NCI-H1048 (cell line): ENCODE results near the gene WNT9A.

Experiments
- DNase-seq: peaks from one replicate; lab custom pipeline; 2025; lab: John Stamatoyannopoulos, UW

The WNT9A gene

DNA sequence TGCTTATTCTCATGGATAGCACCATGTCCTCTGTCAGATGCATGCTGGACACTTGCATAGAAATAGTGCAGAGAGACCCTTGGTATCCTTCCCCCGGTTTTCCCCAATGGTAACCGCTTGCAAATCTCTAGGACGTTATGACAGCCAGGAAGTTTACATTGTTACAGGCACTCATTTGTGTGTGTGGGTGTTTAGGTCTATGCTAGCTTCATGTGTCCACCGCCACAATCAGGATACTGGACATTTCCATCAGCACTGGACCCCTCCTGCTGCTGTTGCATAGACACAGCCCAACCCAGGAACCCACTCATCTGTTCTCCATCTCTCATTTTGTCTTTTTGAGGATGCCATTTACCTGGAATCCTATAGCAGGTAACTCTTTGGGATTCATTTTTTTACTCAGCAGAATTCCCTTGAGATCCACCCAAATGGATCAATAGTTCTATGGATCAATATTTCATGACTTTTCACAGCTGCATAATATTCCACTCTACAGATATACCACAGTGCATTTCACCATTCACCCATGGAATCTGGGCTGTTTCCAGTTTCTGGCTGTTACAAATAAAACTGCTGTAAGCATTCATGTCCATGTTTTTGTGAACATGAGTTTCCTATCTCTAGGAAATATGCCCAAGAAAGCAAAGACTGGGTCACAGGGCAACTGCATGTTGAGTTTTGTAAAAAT is 6.6 kb upstream of the WNT9A start:
- no peak for DNase-seq

DNA sequence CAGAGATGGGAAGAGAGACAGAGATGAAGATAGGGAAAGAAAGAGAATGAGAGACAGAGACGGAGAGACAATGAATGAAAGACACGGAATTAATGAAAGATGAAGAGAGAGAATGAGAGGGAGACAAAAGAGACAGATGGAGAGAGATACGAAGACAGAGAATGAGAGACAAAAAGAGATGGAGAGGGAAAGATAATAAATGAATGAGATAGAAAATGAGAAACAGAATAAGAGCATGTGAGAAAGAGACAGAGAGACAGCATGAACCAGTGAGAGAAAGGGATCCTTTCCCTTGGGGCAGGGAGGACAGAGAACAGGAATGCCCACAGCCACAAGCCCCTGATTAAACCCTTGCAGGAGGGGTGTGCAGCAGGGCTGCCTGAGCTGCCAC is 5.3 kb upstream of the WNT9A start:
- DNase-seq, result no peak

DNA sequence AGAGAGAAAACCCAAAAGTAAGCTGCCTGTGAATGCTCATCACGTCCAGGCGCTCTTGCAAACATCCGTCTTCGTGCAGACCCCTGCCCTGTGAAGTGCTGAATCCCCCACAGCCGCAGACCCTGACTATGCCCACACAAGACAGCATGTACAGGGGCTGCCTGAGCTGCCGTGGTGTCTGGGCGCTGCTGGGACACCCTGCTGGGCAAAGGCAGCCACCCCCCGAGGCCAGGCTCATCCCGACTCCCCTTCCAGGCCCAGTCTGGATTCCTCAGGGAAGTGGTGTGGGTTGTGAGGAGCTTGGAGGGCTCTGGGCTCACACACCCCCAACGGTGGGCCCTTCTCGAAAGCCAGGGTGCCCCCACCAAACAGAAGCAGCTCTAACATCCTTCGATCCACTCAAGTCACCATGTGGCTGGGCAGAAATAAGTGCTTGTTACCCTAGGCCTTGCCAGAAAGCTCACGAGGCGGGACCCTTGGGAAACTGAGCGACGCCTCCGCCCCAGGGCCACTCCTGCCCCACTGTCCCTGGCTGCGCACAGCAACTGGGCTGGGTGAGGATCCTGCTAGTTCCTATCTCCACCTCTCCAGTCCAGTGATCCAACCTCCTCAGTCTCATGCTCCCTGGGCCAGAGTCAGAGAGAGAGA is 4.8 kb upstream of the WNT9A start:
- no peak for DNase-seq

DNA sequence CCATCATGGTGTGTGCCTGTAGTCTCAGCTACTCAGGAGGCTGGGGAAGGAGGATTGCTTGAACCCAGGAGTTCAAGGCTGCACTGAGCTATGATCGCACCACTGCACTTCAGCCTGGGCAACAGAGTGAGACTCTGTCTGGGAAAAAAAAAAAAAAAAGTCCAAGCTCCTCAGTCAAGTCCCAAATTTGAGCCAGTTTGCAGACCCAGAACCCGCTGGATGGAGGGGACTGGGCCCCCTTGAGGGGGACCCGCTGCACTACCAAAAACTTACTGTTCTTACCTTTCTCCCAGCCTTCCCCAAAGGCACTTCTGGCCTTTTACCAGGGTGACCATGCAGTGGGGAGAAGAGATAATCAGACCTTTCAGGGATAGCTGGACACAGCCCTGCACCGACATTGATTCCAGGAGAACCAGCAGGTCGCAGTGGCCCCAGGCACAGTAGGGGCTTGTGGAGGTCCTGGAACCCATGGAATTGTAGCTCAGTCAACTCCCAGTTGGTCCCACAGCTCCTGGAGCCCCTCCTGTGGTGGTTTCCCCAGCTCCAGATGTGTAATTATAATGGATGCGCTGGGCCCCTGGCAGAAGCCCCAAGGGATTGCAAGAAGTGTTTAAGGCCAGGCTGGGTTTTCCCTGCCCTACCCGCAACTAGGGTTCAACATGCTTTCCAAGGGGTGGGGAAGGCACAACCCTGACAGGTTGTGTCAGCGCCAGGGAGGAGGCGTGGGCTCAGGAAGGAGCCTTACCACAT is 4.1 kb upstream of the WNT9A start:
- DNase-seq, result no peak

DNA sequence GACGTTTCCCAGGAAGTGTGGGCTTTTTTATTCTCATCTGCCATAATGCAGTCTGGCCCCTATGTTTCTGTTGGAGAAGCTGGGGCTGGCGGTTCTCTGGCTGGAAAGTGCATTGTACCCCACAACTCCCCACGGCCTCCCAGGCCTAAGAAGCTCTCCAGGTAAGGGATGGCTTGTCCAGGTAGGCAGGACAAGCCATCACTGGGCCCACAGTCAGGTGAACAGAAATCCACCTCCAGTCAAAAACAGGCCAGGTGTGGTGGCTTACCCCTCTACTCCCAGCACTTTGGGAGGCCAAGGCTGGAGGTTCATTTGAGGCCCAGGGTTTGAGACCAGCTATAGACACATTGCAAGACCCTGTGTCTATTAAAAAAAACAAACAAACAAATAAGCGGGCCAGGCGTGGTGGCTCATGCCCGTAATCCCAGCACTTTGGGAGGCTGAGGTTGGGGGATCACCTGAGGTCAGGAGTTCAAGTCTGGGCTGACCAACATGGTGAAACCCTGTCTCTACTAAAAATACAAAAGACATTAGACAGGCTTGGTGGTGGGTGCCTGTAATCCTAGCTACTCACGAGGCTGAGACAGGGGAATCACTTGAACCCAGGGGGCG is 3.1 kb upstream of the WNT9A start:
- DNase-seq, result no peak

DNA sequence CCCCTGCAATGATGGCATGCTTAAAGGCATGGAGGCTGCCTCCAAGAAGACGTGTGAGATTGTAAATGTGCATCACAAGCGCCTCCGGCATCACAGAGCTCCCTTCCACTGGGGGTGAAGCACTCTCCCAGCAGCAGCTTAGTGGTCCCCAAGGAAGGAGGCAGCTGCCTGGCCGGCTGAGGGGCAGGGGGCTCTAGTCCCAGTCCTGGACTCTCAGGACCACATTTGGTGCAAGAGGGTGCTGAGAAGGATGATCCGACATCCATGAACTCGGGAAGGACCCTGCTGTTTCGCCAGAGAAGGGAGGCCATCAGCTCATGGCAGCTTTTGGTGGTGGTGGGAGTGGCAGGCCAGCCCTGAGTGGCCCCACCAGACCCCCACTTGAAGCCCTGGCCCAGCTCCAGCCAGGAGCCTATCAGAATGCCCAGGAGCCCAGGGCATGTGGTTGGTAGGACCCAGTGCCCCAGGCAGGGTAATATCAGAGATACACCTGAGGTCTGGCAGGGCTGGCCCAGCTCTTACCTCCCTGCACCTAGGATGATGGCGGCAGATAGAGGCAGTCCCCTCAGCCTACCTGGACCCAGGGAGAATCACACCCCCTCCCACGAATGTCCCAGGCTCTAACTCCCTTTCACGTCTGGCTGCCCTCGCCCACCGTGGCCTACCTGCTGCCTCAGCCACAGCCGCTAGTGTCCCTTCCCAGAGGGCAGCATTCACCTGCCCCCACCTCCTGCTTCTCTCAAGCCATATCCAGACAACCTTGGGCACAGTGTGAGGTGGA is 2.4 kb upstream of the WNT9A start:
- DNase-seq, result no peak

DNA sequence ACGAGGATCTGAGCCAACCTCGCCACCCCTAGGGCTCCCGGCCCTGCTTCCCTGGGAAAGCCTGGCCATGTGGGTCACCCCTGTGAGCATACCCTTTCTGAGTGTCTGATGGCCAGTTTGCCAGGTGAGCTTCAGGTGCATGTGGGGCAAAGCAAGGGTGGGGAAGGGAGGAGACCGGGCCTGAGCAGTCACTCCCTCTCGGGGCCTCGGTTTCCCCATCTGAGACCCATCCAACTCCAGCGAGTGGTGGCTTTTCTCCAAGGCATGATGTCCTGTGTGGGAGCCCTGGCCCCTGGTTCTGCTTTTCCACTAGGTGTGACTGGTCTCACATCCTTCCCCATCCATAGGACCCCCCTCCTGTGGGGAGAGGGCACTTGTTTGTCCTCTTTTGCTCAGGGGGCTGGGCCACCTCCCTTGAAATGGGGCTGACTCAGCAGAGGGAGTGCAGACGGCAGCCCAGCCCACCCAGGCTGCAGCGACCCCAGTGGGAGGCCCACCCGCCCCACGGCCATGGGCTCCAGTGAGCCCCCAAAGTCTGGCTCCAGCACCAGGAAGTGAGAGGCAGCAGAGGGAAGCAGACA is 1.7 kb upstream of the WNT9A start:
- no peak for DNase-seq

DNA sequence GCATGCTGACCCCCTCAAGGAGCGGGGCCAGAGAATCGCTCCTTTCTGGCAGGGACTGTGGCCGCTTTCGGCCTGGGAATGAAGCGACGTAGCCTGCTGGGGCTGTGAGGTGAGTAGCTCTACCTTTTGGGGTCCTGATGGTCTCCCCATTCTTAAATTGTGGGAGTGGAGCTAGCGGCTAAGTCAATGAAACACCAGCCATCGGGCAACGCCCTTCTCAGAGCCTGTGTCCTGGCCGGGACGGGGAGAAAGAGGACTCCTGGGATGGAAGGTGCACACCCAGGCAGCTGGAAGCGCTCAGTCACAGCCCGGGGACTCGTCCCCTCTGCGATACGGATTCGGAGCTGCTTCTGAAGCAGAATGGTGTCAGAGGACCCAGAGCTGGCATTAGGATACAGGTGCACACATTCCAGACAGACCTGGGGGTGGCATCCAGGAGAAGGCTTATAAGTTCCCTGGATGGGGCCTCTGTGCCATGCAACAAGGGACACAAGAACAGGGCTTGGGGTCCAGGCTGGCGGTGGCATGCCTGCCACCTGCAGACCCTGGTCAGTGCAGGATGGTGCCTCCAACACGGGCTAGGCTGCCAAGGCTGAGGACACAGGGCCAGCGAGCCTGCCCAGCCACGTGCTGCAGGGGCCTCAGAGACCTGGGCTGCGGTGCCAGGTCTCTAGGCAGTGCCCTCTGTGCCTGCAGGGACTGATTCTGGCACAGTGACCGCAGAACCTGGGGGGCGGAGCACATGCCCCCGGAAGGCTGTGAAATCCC is 945 bp upstream of the WNT9A start:
- DNase-seq, result no peak

DNA sequence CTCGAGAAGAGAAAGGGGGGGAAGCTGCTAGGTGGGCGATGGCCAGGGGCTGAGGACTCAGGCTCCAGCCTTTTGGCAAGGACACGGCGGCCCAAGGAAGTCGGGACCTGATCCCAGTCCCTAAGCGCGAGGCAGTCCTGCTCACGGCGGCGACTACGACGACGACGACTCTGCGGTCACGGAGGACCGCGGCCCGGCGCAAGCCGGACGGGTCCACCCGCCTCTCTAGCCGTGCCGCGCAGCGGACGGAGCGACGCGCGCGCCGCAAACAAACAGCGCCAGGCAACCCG is 401 bp downstream of the WNT9A start:
- DNase-seq, result no peak

DNA sequence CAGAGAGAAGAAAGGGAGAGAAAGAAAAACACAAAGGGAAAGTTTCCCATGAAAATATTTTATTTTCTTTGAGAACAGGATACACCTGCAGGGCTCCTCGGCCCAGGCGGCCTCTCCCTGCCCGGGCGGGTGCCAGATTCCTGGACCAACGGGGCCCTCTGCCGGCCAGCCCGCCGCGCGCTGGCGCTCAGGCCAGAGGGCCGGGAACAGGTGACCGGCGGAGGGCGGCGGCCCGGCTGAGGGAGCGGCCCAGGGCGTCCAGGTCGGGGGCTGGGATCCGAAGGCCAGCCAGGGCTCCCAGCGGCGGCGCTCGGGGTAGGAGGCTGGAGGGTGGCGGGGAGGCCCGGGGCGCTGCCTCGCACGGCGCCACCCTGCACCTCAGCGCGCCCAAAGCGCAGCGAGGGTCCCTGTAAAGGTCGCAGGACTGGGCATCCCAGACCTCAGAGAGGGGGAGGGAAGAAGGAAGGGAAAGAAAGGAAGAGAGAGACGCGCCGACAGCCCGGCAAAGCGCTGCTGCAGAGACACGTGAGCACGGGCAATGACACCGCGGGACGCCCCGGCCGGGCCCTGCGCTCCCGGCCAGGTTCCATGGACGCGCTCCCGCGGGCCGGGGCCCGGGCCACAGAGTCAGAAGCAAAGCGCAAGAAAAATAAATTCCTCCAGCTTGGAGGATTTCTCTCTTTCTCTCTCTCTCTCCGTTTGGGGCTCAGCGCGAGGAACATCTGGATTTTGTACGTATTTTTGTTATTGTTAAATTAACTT is 927 bp downstream of the WNT9A start:
- DNase-seq, result no peak

DNA sequence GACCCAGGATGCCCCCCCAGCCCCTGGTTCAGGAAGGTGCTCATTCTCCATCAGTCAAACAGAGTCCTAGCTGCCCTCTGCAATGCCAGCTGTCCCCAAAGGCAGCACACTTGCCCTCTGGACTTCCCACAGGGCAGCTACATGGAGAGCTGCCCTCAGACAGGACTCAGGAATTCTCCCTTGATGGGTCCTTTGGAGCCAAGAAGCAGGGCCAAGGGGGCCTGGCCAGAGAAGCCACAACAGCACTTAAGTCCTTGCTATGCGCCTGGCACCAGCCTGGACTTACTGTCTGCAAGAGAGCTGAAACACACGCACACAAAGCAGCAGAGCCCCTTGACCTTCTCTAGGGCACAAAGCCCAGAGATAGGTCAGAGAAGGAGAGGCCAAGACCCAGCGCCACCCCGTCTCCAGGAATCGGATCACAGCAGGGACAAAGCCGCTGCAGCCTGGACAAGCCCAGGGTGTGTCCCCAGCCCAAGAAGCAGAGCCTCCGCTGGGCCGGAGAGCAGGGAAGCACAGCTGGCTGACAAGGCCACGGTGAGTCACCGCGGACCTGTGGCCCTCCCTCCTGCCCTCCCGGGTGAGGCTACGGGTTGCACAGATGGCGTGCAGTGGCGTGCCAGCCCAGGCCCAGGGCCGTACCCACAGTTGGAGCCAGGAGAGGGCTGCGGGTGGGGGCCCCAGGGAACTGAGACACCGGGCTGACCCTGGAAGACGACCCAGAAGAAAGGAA is 1.7 kb downstream of the WNT9A start:
- DNase-seq, result no peak

DNA sequence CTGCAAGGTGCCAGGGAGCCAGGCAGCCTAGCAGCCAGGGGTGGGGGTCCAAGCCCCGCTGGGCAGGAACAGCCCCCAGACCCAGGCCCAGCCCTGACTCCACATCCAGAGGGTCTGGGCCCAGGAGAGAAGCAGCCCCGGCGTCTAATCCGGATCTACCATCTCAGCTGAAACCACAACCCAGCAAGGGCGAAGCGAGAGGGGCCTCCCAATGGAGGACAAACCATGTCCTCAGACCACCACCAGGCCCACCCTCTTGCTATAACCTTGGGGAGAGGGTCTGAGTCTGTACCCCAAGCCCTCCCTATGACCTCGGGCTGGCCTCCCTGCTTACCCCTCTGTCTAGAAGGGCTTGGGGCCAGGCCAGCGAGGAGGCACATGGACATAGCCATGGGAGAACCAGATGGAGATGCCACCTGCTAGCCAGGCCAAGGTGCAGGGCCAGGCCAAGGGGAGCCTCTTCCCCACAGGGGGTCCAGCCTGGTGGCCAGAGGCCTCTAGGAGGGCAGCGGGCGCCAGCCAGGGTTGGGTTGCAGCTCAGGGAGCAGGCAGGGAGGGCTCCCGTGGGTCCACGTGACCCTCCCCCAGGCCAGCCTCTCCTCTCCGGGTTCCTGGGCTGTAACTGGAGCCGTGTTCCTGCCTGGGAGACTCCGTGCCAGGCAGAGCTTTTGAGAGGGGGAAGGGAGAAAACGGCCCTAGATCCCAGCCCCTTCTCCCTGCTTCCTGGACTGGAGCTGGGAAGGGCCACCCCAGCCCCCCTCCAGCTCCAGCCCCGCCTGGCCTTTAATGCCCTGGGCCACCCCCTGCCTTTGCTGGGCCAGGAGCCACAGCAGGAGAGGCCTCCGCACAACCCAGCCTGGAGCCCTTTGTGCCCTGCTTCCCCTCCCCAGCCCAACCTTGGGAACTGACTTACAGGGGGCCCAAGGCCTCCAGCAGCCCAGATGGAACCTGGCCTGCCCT is 2.5 kb downstream of the WNT9A start:
- DNase-seq, result no peak

DNA sequence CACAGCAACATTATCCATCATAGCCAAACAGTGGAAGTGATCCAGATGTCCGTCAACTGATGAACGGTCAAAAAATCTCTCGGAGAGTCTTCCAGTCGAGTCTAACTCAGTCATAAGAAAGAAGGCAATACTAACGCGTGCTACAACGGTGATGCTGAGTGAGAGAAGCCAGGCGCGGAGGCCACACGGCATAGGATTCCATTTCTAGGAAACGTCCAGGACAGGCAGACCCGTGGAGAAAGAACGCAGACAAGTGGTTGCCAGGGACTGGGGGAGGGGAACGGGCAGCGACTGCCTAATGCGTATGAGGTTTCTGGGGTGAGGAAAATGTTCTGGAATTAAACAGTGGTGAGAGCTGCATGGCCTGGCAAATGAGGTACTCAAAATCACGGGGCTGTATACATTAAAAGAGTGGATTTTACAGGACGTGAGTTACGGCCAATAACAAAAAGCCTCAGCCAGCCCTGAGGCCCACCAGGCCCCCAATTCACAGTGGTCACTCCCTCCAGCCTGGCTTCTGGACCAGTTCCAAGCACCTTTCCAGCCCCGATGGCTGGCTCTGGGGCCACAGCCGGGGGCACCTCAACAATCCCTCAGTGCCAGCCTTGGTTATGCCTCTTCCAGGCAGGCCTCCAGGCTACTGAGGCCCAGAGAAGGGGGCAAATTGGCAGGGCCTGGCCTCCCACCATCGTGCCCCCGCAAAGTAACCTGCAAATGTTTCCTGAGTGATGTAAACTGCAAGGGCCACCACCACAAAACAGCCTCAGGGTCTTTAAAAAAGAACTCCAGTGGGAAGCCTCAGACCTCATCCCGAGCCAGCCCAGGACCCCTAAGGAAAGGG is 3.4 kb downstream of the WNT9A start:
- DNase-seq, result no peak

DNA sequence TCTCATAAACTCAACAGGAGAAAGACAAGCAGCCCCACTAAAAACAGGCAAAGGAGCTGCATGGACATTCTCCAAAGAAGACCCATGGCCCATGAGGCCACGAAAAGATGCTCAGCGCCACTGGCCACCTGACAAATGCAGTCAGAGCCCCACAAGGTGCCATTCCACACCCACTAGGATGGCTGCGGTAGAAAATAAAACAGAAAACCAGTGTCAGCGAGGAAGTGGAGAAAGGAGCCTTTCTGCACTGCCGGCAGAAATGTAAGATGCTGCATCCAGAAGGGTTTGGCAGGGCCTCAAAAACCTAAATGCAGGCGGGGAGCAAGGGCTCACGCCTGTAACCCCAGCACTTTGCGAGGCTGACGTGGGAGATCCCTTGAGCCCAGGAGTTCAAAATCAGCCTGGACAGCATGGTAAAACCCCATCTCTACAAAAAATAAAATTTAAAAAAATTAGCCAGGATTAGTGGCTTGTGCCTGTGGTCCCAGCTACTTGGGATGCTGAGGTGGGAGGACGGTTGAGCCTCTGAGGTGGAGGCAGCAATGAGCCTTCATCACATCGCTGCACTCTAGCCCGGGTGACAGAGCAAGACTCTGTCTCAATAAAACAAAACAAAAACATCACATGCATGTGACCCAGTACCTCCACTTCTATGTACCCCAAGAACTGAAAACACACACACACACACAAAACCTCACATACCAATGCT is 4.2 kb downstream of the WNT9A start:
- no peak for DNase-seq

DNA sequence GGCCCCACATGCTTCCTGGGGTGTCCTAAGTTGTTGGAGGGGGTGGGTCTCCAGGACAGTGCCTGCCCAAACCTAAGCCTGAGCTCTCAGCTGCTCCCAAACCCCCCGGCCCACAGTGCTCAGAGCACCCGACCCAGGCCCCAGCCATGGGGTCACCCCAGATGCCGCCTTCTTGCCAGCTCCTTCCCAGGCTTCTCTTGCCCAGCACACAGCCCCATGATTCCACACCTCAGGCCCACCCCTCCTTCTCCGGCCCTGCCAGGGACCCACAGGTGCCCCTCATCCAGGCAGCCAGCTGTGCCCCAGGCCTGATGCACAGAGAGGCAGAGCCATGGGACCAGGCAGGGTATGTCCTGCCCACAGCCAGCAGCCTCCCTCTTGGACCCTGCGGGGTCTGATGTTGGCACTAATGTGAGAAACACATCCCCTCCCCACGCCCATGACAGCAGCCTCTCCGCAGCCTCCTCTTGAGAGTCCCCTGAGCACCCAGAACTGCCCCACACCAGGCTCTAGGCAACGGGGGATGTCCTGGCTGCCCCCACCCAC is 4.9 kb downstream of the WNT9A start:
- DNase-seq, result no peak

DNA sequence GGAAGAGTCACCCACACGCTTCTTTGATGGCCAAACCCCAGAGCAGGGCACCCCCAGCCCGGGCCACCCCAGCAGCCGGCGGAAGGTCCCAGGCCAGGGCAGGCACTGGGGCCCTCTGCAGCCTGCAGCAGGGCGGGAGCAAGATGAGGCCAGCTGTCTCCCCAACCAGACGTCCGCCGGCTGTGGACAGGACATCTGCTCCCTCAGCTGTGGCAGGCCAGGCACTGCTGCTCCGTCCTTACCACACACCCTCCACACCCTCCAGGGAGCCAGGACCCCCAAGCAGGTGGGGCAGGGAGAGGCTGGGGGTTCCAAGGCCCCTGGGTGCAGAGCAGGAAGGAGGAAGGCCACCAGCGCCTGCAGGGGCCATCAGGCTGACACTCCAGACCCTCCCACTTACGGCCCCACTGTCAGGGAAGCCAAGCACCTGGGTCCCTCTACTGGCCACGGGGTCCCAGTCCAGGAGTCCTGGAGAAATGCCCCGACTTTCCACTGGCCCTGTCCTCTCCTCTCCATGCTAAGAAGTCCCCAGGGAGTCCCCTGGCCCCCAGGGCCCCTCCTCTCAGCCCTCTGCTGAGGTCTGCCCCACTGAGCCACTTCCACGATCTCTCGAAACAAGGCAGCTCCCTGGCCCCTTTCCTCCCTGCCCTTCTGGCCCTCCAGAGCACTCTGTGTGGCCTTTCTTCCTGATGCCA is 5.6 kb downstream of the WNT9A start:
- no peak for DNase-seq
